H4 (cell line): ENCODE measurements around the gene KLHL41. TPM values are rescaled to one million over a fixed set of nuclear protein-coding genes. Genes with fewer than 3 reads are reported as not detected.
A peak's percentile ranks its signal among the peaks of the same experiment; 100 is the strongest.
"Not testable (repeated sequence)": the region's sequence is repeated elsewhere in the genome, so short reads cannot be mapped to it uniquely, and the experiment has no call there.

Source experiments
- DNase-seq: peaks from one replicate; pipeline ENCODE4 v3.0.0-alpha.2; 2015; ENCODE audit warnings: low spot score
- total RNA-seq: library from RNA; depleted of rRNA; stranded (reverse); fragments of >200 nt; shearing (Covaris generic); gene quantifications from 2 replicates; pipeline ENCODE4 v1.2.3, GENCODE V29; 2014; rRNA removed

The KLHL41 gene
- total RNA-seq, 1 experiment from 2014 or later, result 0.23 TPM

DNA sequence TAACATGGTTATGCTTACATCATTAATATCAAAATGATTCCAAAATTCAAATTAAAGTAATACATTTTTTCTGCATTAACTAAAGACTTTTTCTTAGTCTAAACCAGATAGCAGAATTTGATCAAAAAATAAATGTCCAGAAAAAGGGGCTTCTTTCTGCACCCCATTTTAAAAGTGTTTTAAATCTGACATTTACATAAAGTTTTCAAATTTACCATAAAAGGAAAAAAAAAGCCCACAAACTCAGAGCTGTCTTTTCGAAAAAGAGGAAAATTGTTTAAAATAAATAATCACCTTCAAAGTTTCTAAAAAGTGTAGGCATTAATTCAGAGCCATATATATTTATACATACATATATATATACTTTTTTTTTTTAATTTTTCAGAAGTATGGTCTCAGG lies 62.7 kb downstream of the KLHL41 start:
- DNase-seq, result no peak

DNA sequence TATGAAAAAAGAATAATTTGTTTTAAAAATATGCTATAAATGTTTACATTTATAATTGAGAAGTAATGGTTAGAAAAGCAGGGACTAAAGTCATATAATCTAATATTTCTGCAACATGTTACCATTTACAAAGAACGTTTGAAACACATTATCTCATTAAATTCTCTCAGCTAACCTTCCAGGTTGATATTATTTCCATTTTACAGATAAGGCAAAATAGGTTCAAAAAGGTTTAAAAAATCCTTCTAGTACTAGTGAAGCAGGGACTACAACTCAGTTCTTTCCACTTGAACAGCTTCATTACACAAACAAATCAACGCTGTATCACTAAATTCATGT lies 63.3 kb downstream of the KLHL41 start:
- no peak for DNase-seq

DNA sequence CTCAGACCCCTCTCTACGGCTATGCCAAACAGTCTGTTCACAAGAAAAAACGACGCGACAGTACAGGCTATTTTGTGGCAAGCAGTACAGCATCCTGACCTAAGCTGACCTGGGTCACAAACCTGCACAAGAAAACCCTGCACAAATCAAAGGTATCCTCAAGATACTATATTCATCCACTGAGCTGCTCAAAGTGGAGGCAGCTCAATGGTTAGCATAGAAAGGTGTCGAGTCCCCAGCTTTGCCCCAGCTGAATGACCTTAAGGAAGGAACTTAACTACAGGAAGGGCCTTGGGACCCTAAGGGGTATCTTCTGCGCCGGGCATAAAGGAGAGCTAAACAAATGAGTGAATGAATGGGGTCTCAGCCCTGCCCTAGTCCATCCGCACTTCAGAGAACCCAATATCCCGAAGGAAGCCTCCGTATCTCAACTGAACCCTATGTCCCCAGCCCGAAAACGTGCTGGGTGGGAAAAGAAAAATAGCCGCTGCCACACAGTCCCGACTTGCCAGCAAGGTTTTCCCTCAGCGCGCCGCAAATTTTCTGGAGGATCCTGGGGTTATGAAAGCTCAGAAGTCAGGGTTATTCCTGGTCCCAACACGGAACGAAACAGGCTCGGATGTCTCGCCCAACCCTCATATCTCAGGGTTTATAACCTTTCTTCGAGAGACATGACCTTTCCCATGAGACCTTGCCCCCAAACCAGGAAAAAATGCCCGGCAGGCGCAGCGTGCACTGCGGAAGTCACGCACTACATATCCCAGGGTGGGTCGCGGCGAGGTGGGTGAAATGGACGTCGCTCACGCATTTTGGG lies 63.9 kb downstream of the KLHL41 start, which contains the start of gene FASTKD1:
Gene FASTKD1, minus strand, starts transcription at position 706 of the 814 bp plus-strand sequence. CDS start 1,836 bp downstream, outside the sequence.
- DNase-seq, result peak; percentile 87

DNA sequence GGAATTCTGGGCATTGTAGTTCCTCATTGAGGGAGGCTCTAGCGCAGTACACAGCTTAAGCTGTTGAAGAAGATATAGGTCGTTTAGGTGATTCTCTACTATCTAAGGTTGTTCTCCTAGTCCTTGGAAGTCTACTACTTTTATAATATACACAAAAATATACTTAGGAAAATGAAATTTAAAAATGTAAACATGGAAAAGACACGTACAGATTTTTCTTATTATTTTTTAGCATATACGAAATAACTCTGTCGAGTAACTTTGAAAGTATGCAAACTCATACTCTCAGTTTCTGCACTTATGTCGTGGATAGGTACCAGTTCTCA lies 64.4 kb downstream of the KLHL41 start:
- DNase-seq, result no peak

DNA sequence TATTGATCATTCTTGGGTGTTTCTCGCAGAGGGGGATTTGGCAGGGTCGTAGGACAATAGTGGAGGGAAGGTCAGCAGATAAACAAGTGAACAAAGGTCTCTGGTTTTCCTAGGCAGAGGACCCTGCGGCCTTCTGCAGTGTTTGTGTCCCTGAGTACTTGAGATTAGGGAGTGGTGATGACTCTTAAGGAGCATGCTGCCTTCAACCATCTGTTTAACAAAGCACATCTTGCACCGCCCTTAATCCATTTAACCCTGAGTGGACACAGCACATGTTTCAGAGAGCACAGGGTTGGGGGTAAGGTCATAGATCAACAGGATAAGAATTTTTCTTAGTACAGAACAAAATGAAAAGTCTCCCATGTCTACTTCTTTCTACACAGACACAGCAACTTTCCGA lies 65.0 kb downstream of the KLHL41 start:
- DNase-seq, result not testable (repeated sequence)

DNA sequence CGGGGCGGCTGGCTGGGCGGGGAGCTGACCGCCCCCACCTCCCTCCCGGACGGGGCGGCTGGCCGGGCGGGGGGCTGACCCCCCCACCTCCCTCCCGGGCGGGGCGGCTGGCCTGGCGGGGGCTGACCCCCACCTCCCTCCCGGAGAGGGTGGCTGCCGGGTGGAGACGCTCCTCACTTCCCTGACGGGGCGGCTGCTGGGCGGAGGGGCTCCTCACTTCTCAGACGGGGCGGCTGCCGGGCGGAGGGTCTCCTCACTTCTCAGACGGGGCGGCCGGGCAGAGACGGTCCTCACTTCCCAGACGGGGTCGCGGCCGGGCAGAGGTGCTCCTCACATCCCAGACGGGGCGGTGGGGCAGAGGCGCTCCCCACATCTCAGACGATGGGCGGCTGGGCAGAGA lies 65.8 kb downstream of the KLHL41 start:
- not testable (repeated sequence) for DNase-seq

Other genes with a start within 250 kb of the KLHL41 start
- gene LRP2, start 147.2 kb upstream of the KLHL41 start, total RNA-seq, result 0.10 and 0.29 TPM in 2 replicates
- gene BBS5, start 30.2 kb upstream of the KLHL41 start, total RNA-seq, result 1.9 and 2.3 TPM in 2 replicates
- gene FASTKD1, start 64.2 kb downstream of the KLHL41 start, total RNA-seq, result 20.6 and 27.7 TPM in 2 replicates
- 15.8 and 21.3 TPM in 2 replicates for gene PPIG, start 74.6 kb downstream of the KLHL41 start, total RNA-seq
- gene CFAP210, start 184.7 kb downstream of the KLHL41 start, total RNA-seq, result not detected in 2 replicates
- 5.0 and 7.1 TPM in 2 replicates for gene PHOSPHO2, start 184.8 kb downstream of the KLHL41 start, total RNA-seq
- 9.4 and 11.7 TPM in 2 replicates for gene KLHL23, start 224.1 kb downstream of the KLHL41 start, total RNA-seq